ENCODE data around the gene CPO.

Gene CPO

GRCh38 chr2:206955253-206955652, 15.9 kb downstream of the CPO start:
- in situ Hi-C loops (cut with MboI; ENCODE audit: low sequenced_read_pairs, unreplicated experiment) = no loop called here
- no peak for TF ChIP-seq CTCF (IDR thresholded peaks at IDR 0.05; ENCODE audit: borderline replicate concordance, control extremely low read depth, extremely low read depth, insufficient read depth, missing control alignments)
- DNase-seq (ENCODE audit: low spot score) = no peak

DNA sequence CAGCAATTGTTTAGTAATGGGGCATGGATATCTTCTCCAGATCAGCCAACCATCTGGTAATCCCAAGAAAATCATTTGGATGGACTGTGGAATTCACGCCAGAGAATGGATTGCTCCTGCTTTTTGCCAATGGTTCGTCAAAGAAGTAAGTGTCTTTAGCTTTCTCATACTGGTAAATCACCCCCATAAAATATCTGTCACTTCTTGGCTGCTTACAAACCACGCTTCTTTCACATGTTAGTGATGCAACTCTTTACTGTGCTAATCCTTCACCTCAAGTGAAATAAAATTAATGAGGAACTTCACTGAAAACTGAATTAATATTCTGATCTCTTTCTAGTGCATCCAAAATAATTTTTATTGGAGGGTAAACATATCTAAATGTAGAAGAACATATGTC, 18.9 kb downstream of the CPO start:
- in situ Hi-C loops (cut with MboI; ENCODE audit: low sequenced_read_pairs, unreplicated experiment) = no loop called here
- no peak for TF ChIP-seq CTCF (IDR thresholded peaks at IDR 0.05; ENCODE audit: borderline replicate concordance, control extremely low read depth, extremely low read depth, insufficient read depth, missing control alignments)
- DNase-seq (ENCODE audit: low spot score) = no peak

DNA sequence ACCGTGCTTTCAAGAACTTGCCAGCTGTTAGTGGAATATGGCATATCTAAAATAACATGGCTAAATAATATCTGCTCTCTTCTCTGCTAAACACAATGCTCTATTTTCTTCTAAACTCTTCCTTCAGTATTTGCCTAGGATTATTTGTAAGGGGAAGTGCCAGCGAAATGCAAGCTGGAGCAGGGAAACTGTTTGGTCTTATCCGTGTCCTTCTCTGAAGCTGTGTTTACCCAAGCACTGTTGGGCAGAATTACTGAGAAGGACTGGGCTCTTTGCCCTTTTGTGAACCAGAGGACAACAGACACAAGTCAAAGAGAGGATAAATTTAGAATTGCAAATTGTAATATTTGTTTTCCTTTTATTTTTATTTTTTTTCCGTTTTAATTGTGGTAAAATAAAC, 23.6 kb downstream of the CPO start:
- TF ChIP-seq CTCF (IDR thresholded peaks at IDR 0.05; ENCODE audit: borderline replicate concordance, control extremely low read depth, extremely low read depth, insufficient read depth, missing control alignments) = no peak
- in situ Hi-C loops (cut with MboI; ENCODE audit: low sequenced_read_pairs, unreplicated experiment) = no loop called here
- no peak for DNase-seq (ENCODE audit: low spot score)

DNA sequence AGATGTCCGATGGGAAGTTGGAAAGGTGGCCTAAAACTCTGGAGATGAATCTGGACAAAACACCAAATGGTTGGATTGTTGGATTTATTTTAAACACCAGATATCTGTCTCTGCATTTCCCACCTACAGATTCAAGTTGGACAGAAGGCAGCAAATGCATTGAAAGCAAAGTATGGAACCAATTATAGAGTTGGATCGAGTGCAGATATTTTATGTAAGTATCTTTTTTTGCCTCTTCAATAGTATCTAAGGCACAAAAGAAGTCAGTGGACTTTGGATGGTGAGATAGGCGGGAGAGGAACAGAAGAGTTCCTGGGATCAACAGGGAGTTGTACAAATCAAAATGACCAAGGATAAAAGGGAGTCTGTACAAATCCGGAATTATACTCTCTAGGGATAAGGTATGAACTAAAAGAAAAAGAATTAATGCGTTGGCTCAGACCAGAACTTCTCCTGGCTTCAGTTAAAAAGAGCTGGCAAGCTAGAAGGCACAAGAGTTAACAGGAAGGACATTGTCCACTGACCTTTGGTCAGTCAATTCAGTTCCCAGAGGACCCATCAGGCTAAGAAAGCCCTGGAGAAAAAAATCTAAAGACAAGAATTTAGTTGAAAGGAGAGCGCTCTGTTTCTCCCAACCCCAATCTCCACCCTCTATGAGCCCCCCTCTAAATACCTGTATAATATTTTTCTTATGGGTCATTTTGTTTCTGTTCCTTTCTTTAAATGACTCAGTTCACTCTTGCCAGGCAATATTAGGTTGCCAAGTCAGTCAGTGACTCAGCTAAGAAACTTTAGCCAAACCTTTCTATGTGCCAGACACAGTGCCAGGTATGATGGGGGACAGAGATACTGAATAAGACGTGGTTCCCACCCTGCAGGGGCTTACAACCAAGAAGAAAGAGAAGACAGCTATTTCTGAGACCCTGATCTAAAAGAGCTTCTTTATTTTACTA, 29.1 kb downstream of the CPO start:
- in situ Hi-C loops (cut with MboI; ENCODE audit: low sequenced_read_pairs, unreplicated experiment) = no loop called here
- no peak for TF ChIP-seq CTCF (IDR thresholded peaks at IDR 0.05; ENCODE audit: borderline replicate concordance, control extremely low read depth, extremely low read depth, insufficient read depth, missing control alignments)
- no peak for DNase-seq (ENCODE audit: low spot score)

GRCh38 chr2:206969192-206969591, 29.9 kb downstream of the CPO start:
- TF ChIP-seq CTCF (IDR thresholded peaks at IDR 0.05; ENCODE audit: borderline replicate concordance, control extremely low read depth, extremely low read depth, insufficient read depth, missing control alignments) = no peak
- in situ Hi-C loops (cut with MboI; ENCODE audit: low sequenced_read_pairs, unreplicated experiment) = no loop called here
- no peak for DNase-seq (ENCODE audit: low spot score)

DNA sequence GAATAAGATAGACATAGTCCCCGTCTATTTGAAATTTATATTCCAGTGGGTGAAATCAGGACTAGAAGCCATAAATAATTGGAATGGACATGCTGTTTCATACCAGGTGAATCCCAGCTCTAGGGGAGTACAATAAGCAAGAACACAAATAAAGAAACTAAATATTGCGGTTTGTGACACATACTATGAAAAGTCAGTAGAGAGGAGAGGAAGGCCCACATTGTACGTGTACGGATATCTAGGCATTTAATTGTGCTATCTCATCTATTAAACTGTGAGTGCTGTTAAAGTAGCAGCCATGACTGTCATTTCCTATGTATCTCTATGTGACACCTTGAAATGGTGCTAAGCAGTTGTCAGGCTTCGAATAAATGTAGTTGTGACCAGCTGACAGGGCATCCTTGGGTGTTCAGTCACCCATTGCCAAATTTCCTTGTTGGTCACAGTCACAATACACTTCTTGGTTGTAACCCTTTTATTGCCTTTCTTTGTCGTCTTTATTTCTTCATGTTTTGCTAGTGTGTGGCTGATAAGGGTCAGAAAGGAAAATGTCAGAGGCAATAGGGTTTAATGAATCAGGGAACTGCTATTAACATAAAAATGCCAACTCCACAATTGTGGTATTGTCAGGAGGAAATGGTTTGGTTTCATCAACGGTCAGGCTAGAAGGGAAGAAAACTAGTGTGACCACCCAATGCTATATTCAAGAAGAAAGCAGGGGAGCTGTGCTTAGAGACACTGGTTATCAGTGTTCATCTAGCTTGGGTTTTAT, 31.5 kb downstream of the CPO start:
- no peak for DNase-seq (ENCODE audit: low spot score)
- TF ChIP-seq CTCF (IDR thresholded peaks at IDR 0.05; ENCODE audit: borderline replicate concordance, control extremely low read depth, extremely low read depth, insufficient read depth, missing control alignments) = no peak
- in situ Hi-C loops (cut with MboI; ENCODE audit: low sequenced_read_pairs, unreplicated experiment) = no loop called here

Data from GM13976 (cell line).